Epithelial cell of proximal tubule (primary cell): Measurements from ENCODE around the gene CTH. TPM values are rescaled to one million over a fixed set of nuclear protein-coding genes. Genes with fewer than 3 reads are reported as not detected.
A peak's percentile ranks its signal among the peaks of the same experiment; 100 is the strongest.

Experiments
- DNase-seq: peaks from one replicate; pipeline ENCODE4 v3.0.0-alpha.2; 2011; ENCODE audit warnings: low read depth
- H3K4me3 ChIP-seq: 2 replicates; pipeline ENCODE4 v1.5.1; 2011; ENCODE audit warnings: low read depth, mild to moderate bottlenecking, low read length
- CTCF ChIP-seq: conservative IDR thresholded peaks from 2 replicates; pipeline ENCODE4 v1.5.1; 2012; ENCODE audit warnings: low read depth, mild to moderate bottlenecking, low read length
- total RNA-seq: library from RNA; depleted of rRNA; stranded (reverse); fragments of >200 nt; gene quantifications from 2 replicates; pipeline ENCODE4 v1.2.3, GENCODE V29; 2015

The CTH gene
- total RNA-seq, 1 donor from 2014 or later = 3.7 TPM

- DNase-seq = no peak
- TF ChIP-seq CTCF = no peak
- H3K4me3 ChIP-seq = no peak overlapping the region
These were observed 34.9 kb upstream of the CTH start for GRCh38 chr1:70376196-70376595.

- TF ChIP-seq CTCF = no peak
- no peak overlapping the region for H3K4me3 ChIP-seq
- peak; percentile 9 for DNase-seq
These were observed 28.4 kb upstream of the CTH start for GRCh38 chr1:70382682-70383081.

GRCh38 chr1:70383483-70383882 is 27.6 kb upstream of the CTH start:
- no peak for TF ChIP-seq CTCF
- H3K4me3 ChIP-seq = no peak overlapping the region
- DNase-seq = no peak

- DNase-seq = no peak
- no peak overlapping the region for H3K4me3 ChIP-seq
- TF ChIP-seq CTCF = no peak
These were observed 26.5 kb upstream of the CTH start for GRCh38 chr1:70384542-70384941.

- no peak for DNase-seq
- no peak overlapping the region for H3K4me3 ChIP-seq
- TF ChIP-seq CTCF = no peak
These were observed 25.6 kb upstream of the CTH start for GRCh38 chr1:70385477-70385876.

GRCh38 chr1:70386121-70386520 is 24.9 kb upstream of the CTH start:
- no peak for TF ChIP-seq CTCF
- H3K4me3 ChIP-seq = no peak overlapping the region
- no peak for DNase-seq

- no peak for TF ChIP-seq CTCF
- H3K4me3 ChIP-seq = no peak overlapping the region
- DNase-seq = no peak
These were observed 23.6 kb upstream of the CTH start for GRCh38 chr1:70387507-70387906.
